ENCODE measurements around the gene SH3RF3.

SH3RF3 gene

GRCh38 chr2:109500910-109501309 lies 371.9 kb downstream of the SH3RF3 start:
- 0 out of 2 replicates have a peak, but pooled peaks cover 5% of the 10 kb centered on the region for H3K27me3 ChIP-seq (ENCODE audit: low read depth)
- no peaks in the 10 kb centered on the region for H3K9me3 ChIP-seq
- H3K4me1 ChIP-seq: no peaks in the 10 kb centered on the region
- DNase-seq (ENCODE audit: low spot score in 2 of 2): no peak
- no peak overlapping the region for H3K4me3 ChIP-seq
- in situ Hi-C loops (cut with MboI; ENCODE audit: low sequenced_read_pairs): no loop called here
- no peaks in the 10 kb centered on the region for H3K36me3 ChIP-seq (replicated peaks)

- no peaks in the 10 kb centered on the region for H3K36me3 ChIP-seq (replicated peaks)
- no peak for DNase-seq (ENCODE audit: low spot score in 2 of 2)
- H3K4me1 ChIP-seq: no peaks in the 10 kb centered on the region
- 0 out of 2 replicates have a peak, but pooled peaks cover 5% of the 10 kb centered on the region for H3K27me3 ChIP-seq (ENCODE audit: low read depth)
- in situ Hi-C loops (cut with MboI; ENCODE audit: low sequenced_read_pairs): no loop called here
- H3K9me3 ChIP-seq: no peaks in the 10 kb centered on the region
- no peak overlapping the region for H3K4me3 ChIP-seq
Measured at GRCh38 chr2:109501461-109501860, 372.5 kb downstream of the SH3RF3 start.

GRCh38 chr2:109503191-109503590 lies 374.2 kb downstream of the SH3RF3 start:
- Histone ChIP-seq H3K9me3 (no peaks in the 10 kb centered on the region), H3K27me3 (ENCODE audit: low read depth) (0 out of 2 replicates have a peak, but pooled peaks cover 5% of the 10 kb centered on the region), H3K4me1 (no peaks in the 10 kb centered on the region), H3K4me3 (no peak overlapping the region), H3K36me3 (replicated peaks) (no peaks in the 10 kb centered on the region)
- in situ Hi-C loops (cut with MboI; ENCODE audit: low sequenced_read_pairs): no loop called here
- DNase-seq (ENCODE audit: low spot score in 2 of 2): no peak

GRCh38 chr2:109507217-109507616 lies 378.2 kb downstream of the SH3RF3 start:
- in situ Hi-C loops (cut with MboI; ENCODE audit: low sequenced_read_pairs): loop anchor here (5.0 kb wide), 1 partner anchor 380 kb away; the partner anchor contains the start of gene SH3RF3
- H3K4me3 ChIP-seq: no peak overlapping the region
- DNase-seq (ENCODE audit: low spot score in 2 of 2): no peak
- 0 out of 2 replicates have a peak, but pooled peaks cover 5% of the 10 kb centered on the region for H3K27me3 ChIP-seq (ENCODE audit: low read depth)
- H3K4me1 ChIP-seq: no peaks in the 10 kb centered on the region
- no peaks in the 10 kb centered on the region for H3K36me3 ChIP-seq (replicated peaks)
- H3K9me3 ChIP-seq: no peaks in the 10 kb centered on the region

- H3K27me3 ChIP-seq (ENCODE audit: low read depth): 0 out of 2 replicates have a peak, but pooled peaks cover 2% of the 10 kb centered on the region
- H3K4me1 ChIP-seq: no peaks in the 10 kb centered on the region
- DNase-seq (ENCODE audit: low spot score in 2 of 2): no peak
- no peaks in the 10 kb centered on the region for H3K9me3 ChIP-seq
- in situ Hi-C loops (cut with MboI; ENCODE audit: low sequenced_read_pairs): loop anchor here (5.0 kb wide), 1 partner anchor 381 kb away; the partner anchor contains the start of gene SH3RF3
- H3K4me3 ChIP-seq: no peak overlapping the region
- no peaks in the 10 kb centered on the region for H3K36me3 ChIP-seq (replicated peaks)
Measured at GRCh38 chr2:109507828-109508227, 378.8 kb downstream of the SH3RF3 start.

- H3K27me3 ChIP-seq (ENCODE audit: low read depth): no peaks in the 10 kb centered on the region
- no peaks in the 10 kb centered on the region for H3K9me3 ChIP-seq
- H3K4me1 ChIP-seq: no peaks in the 10 kb centered on the region
- in situ Hi-C loops (cut with MboI; ENCODE audit: low sequenced_read_pairs): loop anchor here (5.0 kb wide), 1 partner anchor 381 kb away; the partner anchor contains the start of gene SH3RF3
- H3K4me3 ChIP-seq: no peak overlapping the region
- no peak for DNase-seq (ENCODE audit: low spot score in 2 of 2)
- H3K36me3 ChIP-seq (replicated peaks): no peaks in the 10 kb centered on the region
Measured at GRCh38 chr2:109508556-109508955, 379.6 kb downstream of the SH3RF3 start.

GRCh38 chr2:109510136-109511028 lies 381.4 kb downstream of the SH3RF3 start:
- no peaks in the 10 kb centered on the region for H3K9me3 ChIP-seq
- no peaks in the 10 kb centered on the region for H3K4me1 ChIP-seq
- H3K27me3 ChIP-seq (ENCODE audit: low read depth): no peaks in the 10 kb centered on the region
- H3K4me3 ChIP-seq: no peak overlapping the region
- DNase-seq (ENCODE audit: low spot score in 2 of 2): peak; percentile 52 to 80
- in situ Hi-C loops (cut with MboI; ENCODE audit: low sequenced_read_pairs): no loop called here
- no peaks in the 10 kb centered on the region for H3K36me3 ChIP-seq (replicated peaks)

- Histone ChIP-seq H3K4me1 (no peaks in the 10 kb centered on the region), H3K36me3 (replicated peaks) (no peaks in the 10 kb centered on the region), H3K9me3 (no peaks in the 10 kb centered on the region), H3K4me3 (no peak overlapping the region), H3K27me3 (ENCODE audit: low read depth) (no peaks in the 10 kb centered on the region)
- in situ Hi-C loops (cut with MboI; ENCODE audit: low sequenced_read_pairs): no loop called here
- DNase-seq (ENCODE audit: low spot score in 2 of 2): no peak
Measured at GRCh38 chr2:109511168-109511567, 382.2 kb downstream of the SH3RF3 start.

GRCh38 chr2:109512076-109512475 lies 383.1 kb downstream of the SH3RF3 start:
- no peaks in the 10 kb centered on the region for H3K27me3 ChIP-seq (ENCODE audit: low read depth)
- no peaks in the 10 kb centered on the region for H3K9me3 ChIP-seq
- no peaks in the 10 kb centered on the region for H3K4me1 ChIP-seq
- DNase-seq (ENCODE audit: low spot score in 2 of 2): no peak
- in situ Hi-C loops (cut with MboI; ENCODE audit: low sequenced_read_pairs): no loop called here
- H3K4me3 ChIP-seq: no peak overlapping the region
- no peaks in the 10 kb centered on the region for H3K36me3 ChIP-seq (replicated peaks)

- Histone ChIP-seq H3K4me1 (no peaks in the 10 kb centered on the region), H3K4me3 (no peak overlapping the region), H3K9me3 (no peaks in the 10 kb centered on the region), H3K27me3 (ENCODE audit: low read depth) (no peaks in the 10 kb centered on the region), H3K36me3 (replicated peaks) (no peaks in the 10 kb centered on the region)
- DNase-seq (ENCODE audit: low spot score in 2 of 2): no peak
- in situ Hi-C loops (cut with MboI; ENCODE audit: low sequenced_read_pairs): no loop called here
Measured at GRCh38 chr2:109513230-109513629, 384.2 kb downstream of the SH3RF3 start.

GRCh38 chr2:109513749-109514588 lies 385.0 kb downstream of the SH3RF3 start:
- Histone ChIP-seq H3K36me3 (replicated peaks) (no peaks in the 10 kb centered on the region), H3K27me3 (ENCODE audit: low read depth) (no peaks in the 10 kb centered on the region), H3K4me1 (no peaks in the 10 kb centered on the region), H3K4me3 (no peak overlapping the region), H3K9me3 (no peaks in the 10 kb centered on the region)
- in situ Hi-C loops (cut with MboI; ENCODE audit: low sequenced_read_pairs): no loop called here
- DNase-seq (ENCODE audit: low spot score in 2 of 2): no peak

GRCh38 chr2:109514857-109515256 lies 385.9 kb downstream of the SH3RF3 start:
- Histone ChIP-seq H3K36me3 (replicated peaks) (no peaks in the 10 kb centered on the region), H3K27me3 (ENCODE audit: low read depth) (no peaks in the 10 kb centered on the region), H3K9me3 (no peaks in the 10 kb centered on the region), H3K4me1 (no peaks in the 10 kb centered on the region), H3K4me3 (no peak overlapping the region)
- in situ Hi-C loops (cut with MboI; ENCODE audit: low sequenced_read_pairs): no loop called here
- DNase-seq (ENCODE audit: low spot score in 2 of 2): no peak

GRCh38 chr2:109516445-109517117 lies 387.6 kb downstream of the SH3RF3 start:
- no peak overlapping the region for H3K4me3 ChIP-seq
- in situ Hi-C loops (cut with MboI; ENCODE audit: low sequenced_read_pairs): no loop called here
- no peaks in the 10 kb centered on the region for H3K36me3 ChIP-seq (replicated peaks)
- no peaks in the 10 kb centered on the region for H3K27me3 ChIP-seq (ENCODE audit: low read depth)
- peaks cover 1% of the 10 kb centered on the region; the same call in 1 of the 2 replicates for H3K4me1 ChIP-seq
- peak; percentile 42 to 84 for DNase-seq (ENCODE audit: low spot score in 2 of 2)
- no peaks in the 10 kb centered on the region for H3K9me3 ChIP-seq

All from HAP-1 (cell line).